B cell (primary cell): Measurements from ENCODE around the gene SDSL. TPM values are rescaled to one million over a fixed set of nuclear protein-coding genes. Genes with fewer than 3 reads are reported as not detected.

Experiments used
- ATAC-seq: fragments of 200-7000 bp; cut with Tn5 transposase; one replicate; pipeline ENCODE4 v1.10.0; 2021; ENCODE audit warnings: low read depth, mild to moderate bottlenecking, moderate number of reproducible peaks, moderate library complexity
- CTCF ChIA-PET: fragments of 350-600 bp; sonication (Branson Sonifier 250); formaldehyde crosslinking; loops from one replicate; lab custom pipeline; 2021; ENCODE audit warnings: antibody characterized with exemption, inconsistent platforms; lab: Charles Lee
- POLR2A ChIA-PET: fragments of 350-600 bp; sonication (Branson Sonifier 250); formaldehyde crosslinking; loops from one replicate; lab custom pipeline; 2021; ENCODE audit warnings: antibody characterized with exemption; lab: Charles Lee
- DNase-seq: peaks from one replicate; pipeline ENCODE4 v3.0.0; 2013
- H2AFZ ChIP-seq: 2 replicates; pipeline ENCODE4 v1.6.1; 2012; ENCODE audit warnings: mild to moderate bottlenecking, low read depth, low read length; ENCODE audit not compliant: insufficient read depth, poor library complexity, severe bottlenecking
- H3K27ac ChIP-seq, 2 donors: 1 replicate in 1 of 2; 2 replicates in 1 of 2; pipeline ENCODE4 v1.5.1; 2012 to 2013; ENCODE audit warnings: low read length in 2 of 2, mild to moderate bottlenecking in 2 of 2, moderate library complexity in 1 of 2
- H3K27me3 ChIP-seq, 4 experiments: fragments of 200-600 bp in 1 of 4; sonication (generic) in 1 of 4; replicated peaks in 1 of 4; 1 replicate in 2 of 4; 2 replicates in 2 of 4; pipeline versions ENCODE4 v1.6.1 to v1.7.0; 2013 to 2016; ENCODE audit warnings: low read length in 3 of 4, mild to moderate bottlenecking in 2 of 4, mixed read lengths in 1 of 4, moderate library complexity in 1 of 4; ENCODE audit not compliant: insufficient read depth in 4 of 4, control insufficient read depth in 3 of 4; ENCODE audit errors: control extremely low read depth in 1 of 4
- H3K36me3 ChIP-seq, 2 experiments: replicated peaks in 1 of 2; 1 replicate in 1 of 2; 2 replicates in 1 of 2; pipeline versions ENCODE4 v1.6.1 to v1.7.1; 2013; ENCODE audit warnings: low read length in 1 of 2; ENCODE audit not compliant: insufficient read depth in 2 of 2, control insufficient read depth in 1 of 2; ENCODE audit errors: control extremely low read depth in 1 of 2, extremely low read depth in 1 of 2
- H3K4me1 ChIP-seq, 2 donors: fragments of 200-600 bp in 1 of 2; sonication (generic) in 1 of 2; 1 replicate in 1 of 2; 2 replicates in 1 of 2; pipeline versions ENCODE4 v1.5.1 to v1.6.1; 2013 to 2017; ENCODE audit warnings: low read length in 2 of 2; ENCODE audit not compliant: control insufficient read depth in 2 of 2, insufficient read depth in 2 of 2
- H3K4me2 ChIP-seq: replicated peaks from 2 replicates; pipeline ENCODE3; 2012; ENCODE audit warnings: mild to moderate bottlenecking, low read depth, low read length; ENCODE audit not compliant: poor library complexity, severe bottlenecking
- H3K4me3 ChIP-seq, 5 experiments: fragments of 200-600 bp in 1 of 5; sonication (generic) in 1 of 5; 1 replicate in 3 of 5; 2 replicates in 2 of 5; pipeline versions ENCODE4 v1.5.1 to v1.7.0; 2011 to 2016; ENCODE audit warnings: low read length in 4 of 5, mild to moderate bottlenecking in 4 of 5, low read depth in 2 of 5, control low read depth in 1 of 5, moderate library complexity in 1 of 5; ENCODE audit not compliant: insufficient read depth in 1 of 5; ENCODE audit errors: control extremely low read depth in 1 of 5, extremely low read depth in 1 of 5
- H3K79me2 ChIP-seq: fragments of 200-600 bp; sonication (generic); one replicate; pipeline ENCODE4 v1.6.0; 2016; ENCODE audit warnings: low read length; ENCODE audit not compliant: control insufficient read depth, insufficient read depth
- H3K9ac ChIP-seq: fragments of 200-600 bp; sonication (generic); 2 replicates; pipeline ENCODE4 v1.6.1; 2017; ENCODE audit warnings: mild to moderate bottlenecking, low read length, moderate library complexity
- H3K9me3 ChIP-seq, 3 donors: one replicate each; pipeline versions ENCODE4 v1.6.1 to v1.7.1; 2013; ENCODE audit warnings: low read length in 2 of 3; ENCODE audit not compliant: control insufficient read depth in 2 of 3, insufficient read depth in 1 of 3; ENCODE audit errors: control extremely low read depth in 1 of 3
- H4K20me1 ChIP-seq: 2 replicates; pipeline ENCODE4 v1.6.0; 2012; ENCODE audit warnings: mild to moderate bottlenecking, low read length; ENCODE audit not compliant: insufficient read depth, control insufficient read depth, poor library complexity, severe bottlenecking
- H3K27ac Mint-ChIP-seq: one replicate; pipeline ENCODE4 v1.8.0; 2021; ENCODE audit warnings: mixed read lengths
- H3K27me3 Mint-ChIP-seq: one replicate; pipeline ENCODE4 v1.8.0; 2021; ENCODE audit warnings: mixed read lengths
- H3K4me1 Mint-ChIP-seq: one replicate; pipeline ENCODE4 v1.8.0; 2021; ENCODE audit warnings: mixed read lengths
- H3K4me3 Mint-ChIP-seq: one replicate; pipeline ENCODE4 v1.8.0; 2021; ENCODE audit warnings: mixed read lengths
- H3K9me3 Mint-ChIP-seq: one replicate; pipeline ENCODE4 v1.8.0; 2022; ENCODE audit warnings: mixed read lengths; ENCODE audit not compliant: insufficient read depth
- EZH2 ChIP-seq: IDR thresholded peaks from 2 replicates; pipeline ENCODE4 v1.6.1; 2012; ENCODE audit warnings: borderline replicate concordance, low read depth, mild to moderate bottlenecking, moderate library complexity, low read length; ENCODE audit not compliant: insufficient read depth, poor library complexity, severe bottlenecking
- WGBS: methylation state at CpG from one replicate; pipeline ENCODE4 v1.1.5; 2013; ENCODE audit warnings: missing lambda C conversion rate; ENCODE audit not compliant: insufficient coverage; 5-methylcytosine and 5-hydroxymethylcytosine counted together
- intact Hi-C: fragments of 100-400 bp; cut with micrococcal nuclease; formaldehyde crosslinking; loops from one replicate; pipeline ENCODE4 v1.10.0; 2022
- polyA plus RNA-seq: library from polyadenylated mRNA; depleted of rRNA; stranded (reverse); fragments of >200 nt; gene quantifications from 2 replicates; pipeline ENCODE4 v1.2.3, GENCODE V29; 2012
- total RNA-seq, 2 donors: library from RNA; stranded (reverse); fragments of 120-200 nt in 1 of 2; gene quantifications; 1 replicate in 1 of 2; 2 replicates in 1 of 2; pipeline versions ENCODE4 v1.2.3 to v1.2.4, GENCODE V29; 2013 to 2022
- TF ChIP-seq, protein P1 (sequence below): fragments of 200-600 bp; IDR thresholded peaks from one replicate; pipeline ENCODE4 v1.8.0; 2022; ENCODE audit warnings: antibody characterized with exemption, mild to moderate bottlenecking

Gene SDSL
- total and polyA plus RNA-seq, 2 donors (not counting 1 experiment from before 2014, with no cell fraction given): 0.15 to 0.64 TPM

DNA sequence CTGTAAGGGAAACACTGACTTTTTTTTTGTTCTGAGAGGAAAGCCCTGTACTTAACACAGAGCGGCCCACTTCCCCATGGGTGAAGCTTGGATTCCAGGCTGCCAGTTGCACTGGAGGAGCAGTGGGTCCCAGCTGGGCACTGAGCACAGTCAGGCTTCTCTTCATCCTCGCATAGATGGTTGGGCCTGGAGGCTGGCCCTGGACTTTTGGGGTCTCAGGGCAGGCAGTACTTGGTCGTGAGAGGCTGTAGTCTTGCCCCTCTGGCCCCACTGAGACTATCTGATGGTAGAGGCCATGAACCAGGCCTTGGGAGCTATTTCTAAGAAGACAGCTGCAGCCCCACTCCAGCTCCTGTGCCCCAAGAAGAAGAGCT, 55.6 kb downstream of the SDSL start:
- POLR2A ChIA-PET: no interaction called here
- no peak overlapping the region for H3K9ac ChIP-seq
- CTCF ChIA-PET: interaction anchor here (0.5 kb wide), 1 partner anchor 15 kb away, joined by 3 read pairs; no protein-coding TSS in a partner anchor
- H3K79me2 ChIP-seq: no peaks in the 10 kb centered on the region
- no peak overlapping the region for H3K27ac ChIP-seq
- H3K36me3 ChIP-seq: no peaks in the 10 kb centered on the region
- Mint-ChIP-seq H3K9me3 (peaks cover 2% of the 10 kb centered on the region), H3K27me3 (peaks cover 78% of the 10 kb centered on the region), H3K27ac (no peak overlapping the region), H3K4me3 (no peak overlapping the region), H3K4me1 (peaks cover 18% of the 10 kb centered on the region)
- peaks cover 0 to 30% (median 0%) of the 10 kb centered on the region in 3 donors for H3K9me3 ChIP-seq
- H3K27me3 ChIP-seq: peaks cover 0 to 88% (median 68%) of the 10 kb centered on the region in 4 experiments
- H3K4me3 ChIP-seq: no peak overlapping the region
- H2AFZ ChIP-seq: no peak overlapping the region
- DNase-seq: no peak
- H3K4me2 ChIP-seq: no peak overlapping the region
- no peak for TF ChIP-seq EZH2
- TF ChIP-seq, protein P1, sequence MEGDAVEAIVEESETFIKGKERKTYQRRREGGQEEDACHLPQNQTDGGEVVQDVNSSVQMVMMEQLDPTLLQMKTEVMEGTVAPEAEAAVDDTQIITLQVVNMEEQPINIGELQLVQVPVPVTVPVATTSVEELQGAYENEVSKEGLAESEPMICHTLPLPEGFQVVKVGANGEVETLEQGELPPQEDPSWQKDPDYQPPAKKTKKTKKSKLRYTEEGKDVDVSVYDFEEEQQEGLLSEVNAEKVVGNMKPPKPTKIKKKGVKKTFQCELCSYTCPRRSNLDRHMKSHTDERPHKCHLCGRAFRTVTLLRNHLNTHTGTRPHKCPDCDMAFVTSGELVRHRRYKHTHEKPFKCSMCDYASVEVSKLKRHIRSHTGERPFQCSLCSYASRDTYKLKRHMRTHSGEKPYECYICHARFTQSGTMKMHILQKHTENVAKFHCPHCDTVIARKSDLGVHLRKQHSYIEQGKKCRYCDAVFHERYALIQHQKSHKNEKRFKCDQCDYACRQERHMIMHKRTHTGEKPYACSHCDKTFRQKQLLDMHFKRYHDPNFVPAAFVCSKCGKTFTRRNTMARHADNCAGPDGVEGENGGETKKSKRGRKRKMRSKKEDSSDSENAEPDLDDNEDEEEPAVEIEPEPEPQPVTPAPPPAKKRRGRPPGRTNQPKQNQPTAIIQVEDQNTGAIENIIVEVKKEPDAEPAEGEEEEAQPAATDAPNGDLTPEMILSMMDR: no peak
- intact Hi-C loops: no loop called here
- peaks cover 4 to 13% of the 10 kb centered on the region in 2 donors for H3K4me1 ChIP-seq
- WGBS: 11% methylated on average over 3 of the region's 3 CpGs
- ATAC-seq: no peak
- no peaks in the 10 kb centered on the region for H4K20me1 ChIP-seq

DNA sequence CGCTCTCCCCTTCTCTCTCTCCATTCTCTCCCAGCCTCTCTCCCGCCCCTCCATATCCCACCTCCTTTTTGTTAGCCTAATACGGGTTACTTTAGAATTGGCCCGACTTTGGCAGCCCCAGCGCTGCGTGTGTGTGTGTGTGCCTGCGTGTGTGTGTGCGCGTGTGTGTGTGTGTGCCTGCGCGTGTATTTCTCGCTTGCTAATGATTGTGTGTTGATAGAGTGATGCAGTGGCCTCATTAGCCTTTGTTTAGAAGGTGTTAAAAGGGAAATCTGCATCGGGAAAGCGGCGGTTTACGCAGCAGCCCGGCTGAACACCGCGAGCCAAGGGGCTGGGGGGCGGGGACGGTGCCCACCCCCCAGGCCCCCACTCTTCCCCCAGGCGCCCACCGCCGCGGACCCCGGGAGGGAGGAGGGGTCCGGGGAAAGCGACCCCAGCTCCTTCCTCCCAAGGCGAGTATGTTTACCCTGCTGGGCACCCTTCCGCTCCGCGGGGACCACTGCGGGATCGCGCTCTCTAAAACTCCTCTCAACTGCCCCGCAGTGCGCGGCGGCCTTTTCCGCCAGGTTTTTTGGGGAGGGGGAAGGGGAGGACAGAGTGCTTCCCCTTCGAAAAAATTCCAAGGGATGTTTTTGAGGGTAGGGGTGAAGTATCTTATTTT, 56.3 kb downstream of the SDSL start:
- Histone ChIP-seq H3K79me2 (no peaks in the 10 kb centered on the region), H3K36me3 (no peaks in the 10 kb centered on the region), H3K4me3 (no peak overlapping the region), H3K9ac (no peak overlapping the region), H4K20me1 (no peaks in the 10 kb centered on the region), H3K27me3 (peaks cover 0 to 87% (median 64%) of the 10 kb centered on the region in 4 experiments), H3K27ac (no peak overlapping the region), H2AFZ (no peak overlapping the region), H3K4me1 (peaks cover 4 to 13% of the 10 kb centered on the region in 2 donors), H3K4me2 (no peak overlapping the region), H3K9me3 (peaks cover 0 to 30% (median 0%) of the 10 kb centered on the region in 3 donors)
- peaks cover 2% of the 10 kb centered on the region for H3K9me3 Mint-ChIP-seq
- no peak overlapping the region for H3K27ac Mint-ChIP-seq
- peaks cover 78% of the 10 kb centered on the region for H3K27me3 Mint-ChIP-seq
- peaks cover 14% of the 10 kb centered on the region for H3K4me1 Mint-ChIP-seq
- no peak for TF ChIP-seq EZH2
- TF ChIP-seq, protein P1: no peak
- intact Hi-C loops: no loop called here
- H3K4me3 Mint-ChIP-seq: no peak overlapping the region
- 11% methylated on average over 16 of the region's 41 CpGs for WGBS
- ChIA-PET CTCF (interaction anchor here (0.5 kb wide), 1 partner anchor 16 kb away, joined by 3 read pairs; no protein-coding TSS in a partner anchor), POLR2A (no interaction called here)
- no peak for ATAC-seq
- DNase-seq: no peak
